AG04450 (cell line): ENCODE data around the gene KIF26B. TPM values are rescaled to one million over a fixed set of nuclear protein-coding genes. Genes with fewer than 3 reads are reported as not detected.

Experiments used
- CTCF ChIA-PET: fragments of 300-600, 350-600 bp; formaldehyde crosslinking; extraction: SDS; loops from one replicate; lab custom pipeline; 2022; ENCODE audit warnings: antibody characterized with exemption, inconsistent platforms; lab: Charles Lee
- POLR2A ChIA-PET: fragments of 350-600 bp; formaldehyde crosslinking; extraction: SDS; loops from one replicate; lab custom pipeline; 2021; ENCODE audit warnings: antibody characterized with exemption, inconsistent platforms; lab: Yijun Ruan, JAX
- DNase-seq: peaks from one replicate; pipeline ENCODE4 v3.0.0-alpha.2; 2011; ENCODE audit warnings: low read depth, low spot score
- H3K27ac ChIP-seq: one replicate; pipeline ENCODE4 v1.5.1; 2012; ENCODE audit warnings: low read depth, low read length, control low read depth
- H3K27me3 ChIP-seq: one replicate; pipeline ENCODE4 v1.6.0; 2012; ENCODE audit warnings: low read length; ENCODE audit not compliant: control insufficient read depth, insufficient read depth
- H3K4me3 ChIP-seq: 2 replicates; pipeline ENCODE4 v1.5.1; 2011; ENCODE audit warnings: mild to moderate bottlenecking, low read depth, low read length, control low read depth
- H3K9me3 ChIP-seq: 2 replicates; pipeline ENCODE4 v1.5.1; 2012; ENCODE audit warnings: low read length; ENCODE audit not compliant: control insufficient read depth, insufficient read depth
- polyA plus RNA-seq: library from polyadenylated mRNA; depleted of rRNA; stranded (reverse); fragments of >200 nt; gene quantifications from 2 replicates; pipeline ENCODE4 v1.2.3, GENCODE V29; 2011
- TF ChIP-seq, protein P1 (sequence below): IDR thresholded peaks from 2 replicates; pipeline ENCODE4 v1.5.1; 2011; ENCODE audit warnings: low read depth, low read length, control low read depth, inconsistent platforms

The KIF26B gene
- polyA plus RNA-seq, 1 experiment = 2.4 TPM

DNA sequence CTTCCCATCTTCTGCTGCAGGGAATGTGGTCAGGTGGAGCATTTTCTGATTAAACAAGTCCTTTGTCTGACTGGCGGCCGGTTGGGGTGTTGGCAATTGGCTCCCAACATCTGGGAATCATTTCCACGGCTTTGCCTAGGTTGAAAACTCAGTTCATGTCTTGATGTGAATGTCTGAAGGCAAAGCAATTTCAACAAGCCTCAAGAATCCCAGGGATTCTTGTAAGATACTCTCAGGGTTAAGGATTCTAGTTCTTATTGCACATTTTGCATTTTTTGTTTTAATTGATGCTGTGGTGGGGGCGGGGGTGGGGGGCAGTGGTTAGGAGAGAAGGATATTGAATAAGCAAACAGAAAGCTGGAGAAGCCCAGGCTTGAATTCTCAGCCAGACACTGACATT, 273.9 kb downstream of the KIF26B start:
- Histone ChIP-seq H3K27ac (no peak overlapping the region), H3K4me3 (no peak overlapping the region), H3K9me3 (no peaks in the 10 kb centered on the region), H3K27me3 (no peaks in the 10 kb centered on the region)
- POLR2A ChIA-PET = no interaction called here
- TF ChIP-seq, protein P1, sequence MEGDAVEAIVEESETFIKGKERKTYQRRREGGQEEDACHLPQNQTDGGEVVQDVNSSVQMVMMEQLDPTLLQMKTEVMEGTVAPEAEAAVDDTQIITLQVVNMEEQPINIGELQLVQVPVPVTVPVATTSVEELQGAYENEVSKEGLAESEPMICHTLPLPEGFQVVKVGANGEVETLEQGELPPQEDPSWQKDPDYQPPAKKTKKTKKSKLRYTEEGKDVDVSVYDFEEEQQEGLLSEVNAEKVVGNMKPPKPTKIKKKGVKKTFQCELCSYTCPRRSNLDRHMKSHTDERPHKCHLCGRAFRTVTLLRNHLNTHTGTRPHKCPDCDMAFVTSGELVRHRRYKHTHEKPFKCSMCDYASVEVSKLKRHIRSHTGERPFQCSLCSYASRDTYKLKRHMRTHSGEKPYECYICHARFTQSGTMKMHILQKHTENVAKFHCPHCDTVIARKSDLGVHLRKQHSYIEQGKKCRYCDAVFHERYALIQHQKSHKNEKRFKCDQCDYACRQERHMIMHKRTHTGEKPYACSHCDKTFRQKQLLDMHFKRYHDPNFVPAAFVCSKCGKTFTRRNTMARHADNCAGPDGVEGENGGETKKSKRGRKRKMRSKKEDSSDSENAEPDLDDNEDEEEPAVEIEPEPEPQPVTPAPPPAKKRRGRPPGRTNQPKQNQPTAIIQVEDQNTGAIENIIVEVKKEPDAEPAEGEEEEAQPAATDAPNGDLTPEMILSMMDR = no peak
- no peak for DNase-seq
- CTCF ChIA-PET = no interaction called here

DNA sequence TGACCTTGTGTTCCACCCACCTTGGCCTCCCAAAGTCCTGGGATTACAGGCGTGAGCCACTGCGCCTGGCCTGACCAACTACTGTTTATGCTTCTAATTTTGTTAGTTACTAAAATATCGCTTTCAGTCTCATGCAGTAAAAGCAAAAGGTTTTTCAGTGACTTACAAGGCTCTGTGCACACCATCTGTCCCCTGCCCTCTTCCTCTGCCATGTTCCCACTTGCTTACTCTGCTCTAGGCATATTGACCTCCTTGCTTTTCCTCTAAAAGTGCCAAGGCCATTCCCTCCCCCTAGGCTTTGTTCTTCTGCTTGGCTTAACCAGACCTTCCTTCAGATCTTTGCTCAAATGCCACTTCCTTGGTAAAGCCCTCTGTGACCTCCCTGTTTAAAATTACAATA, 276.9 kb downstream of the KIF26B start:
- POLR2A ChIA-PET = no interaction called here
- H3K27me3 ChIP-seq = no peaks in the 10 kb centered on the region
- H3K4me3 ChIP-seq = no peak overlapping the region
- CTCF ChIA-PET = no interaction called here
- no peak for DNase-seq
- TF ChIP-seq, protein P1 = no peak
- no peaks in the 10 kb centered on the region; the same call in 1 of the 2 replicates for H3K9me3 ChIP-seq
- no peak overlapping the region for H3K27ac ChIP-seq

DNA sequence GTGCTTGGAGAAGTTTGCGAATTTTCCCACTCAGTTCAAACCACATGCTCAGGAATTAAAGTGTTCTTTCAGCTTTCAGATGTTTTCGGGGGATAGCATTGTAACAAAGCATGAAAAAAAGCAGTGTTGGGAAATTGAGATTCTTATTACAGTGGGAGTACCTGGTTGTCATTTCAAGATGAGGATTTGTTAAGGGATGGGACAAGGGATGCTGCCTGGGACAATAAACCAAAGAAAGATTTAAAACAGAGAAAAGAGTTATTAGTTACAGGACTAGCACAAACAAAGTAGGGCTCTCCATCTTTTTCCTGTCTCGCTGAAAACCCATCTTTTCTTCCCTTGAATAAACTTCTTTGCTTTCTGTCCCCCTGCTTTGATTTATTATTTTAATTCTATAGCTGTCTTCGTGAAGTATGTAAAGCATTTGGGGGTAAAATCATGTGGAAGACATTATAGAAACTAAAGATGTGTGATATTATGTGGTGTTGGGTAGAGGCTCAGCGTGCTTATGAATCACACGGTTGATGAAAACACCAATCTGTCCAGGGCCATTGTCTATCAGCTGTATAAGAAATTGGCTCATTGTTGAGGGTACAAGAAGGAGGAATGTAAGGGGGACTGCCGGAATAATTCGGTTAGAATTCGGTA, 277.6 kb downstream of the KIF26B start:
- ChIA-PET POLR2A (no interaction called here), CTCF (no interaction called here)
- no peak for DNase-seq
- no peak overlapping the region for H3K4me3 ChIP-seq
- no peaks in the 10 kb centered on the region; the same call in 1 of the 2 replicates for H3K9me3 ChIP-seq
- no peaks in the 10 kb centered on the region for H3K27me3 ChIP-seq
- TF ChIP-seq, protein P1 = no peak
- no peak overlapping the region for H3K27ac ChIP-seq

DNA sequence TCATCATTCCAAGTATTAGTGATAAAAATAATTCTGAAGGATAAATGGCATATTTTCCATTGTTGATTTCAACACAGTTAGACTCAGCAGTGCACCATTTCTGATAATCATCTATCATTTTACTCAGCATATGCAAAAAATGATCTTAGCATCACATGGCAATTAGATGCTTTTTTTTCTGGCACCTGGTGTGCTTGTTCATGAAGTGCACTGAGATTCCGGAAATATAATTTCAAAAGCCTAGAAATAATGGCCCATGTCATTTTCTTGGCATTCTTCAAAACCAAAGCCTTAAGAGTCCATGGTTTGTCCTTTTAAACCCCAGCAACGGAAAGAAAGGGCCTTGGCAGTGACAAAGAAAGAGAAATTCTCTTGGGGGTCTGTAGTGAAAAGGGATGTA, 278.8 kb downstream of the KIF26B start:
- Histone ChIP-seq H3K27me3 (no peaks in the 10 kb centered on the region), H3K4me3 (no peak overlapping the region), H3K27ac (no peak overlapping the region), H3K9me3 (no peaks in the 10 kb centered on the region; the same call in 1 of the 2 replicates)
- DNase-seq = no peak
- TF ChIP-seq, protein P1 = no peak
- POLR2A ChIA-PET = no interaction called here
- CTCF ChIA-PET = no interaction called here

DNA sequence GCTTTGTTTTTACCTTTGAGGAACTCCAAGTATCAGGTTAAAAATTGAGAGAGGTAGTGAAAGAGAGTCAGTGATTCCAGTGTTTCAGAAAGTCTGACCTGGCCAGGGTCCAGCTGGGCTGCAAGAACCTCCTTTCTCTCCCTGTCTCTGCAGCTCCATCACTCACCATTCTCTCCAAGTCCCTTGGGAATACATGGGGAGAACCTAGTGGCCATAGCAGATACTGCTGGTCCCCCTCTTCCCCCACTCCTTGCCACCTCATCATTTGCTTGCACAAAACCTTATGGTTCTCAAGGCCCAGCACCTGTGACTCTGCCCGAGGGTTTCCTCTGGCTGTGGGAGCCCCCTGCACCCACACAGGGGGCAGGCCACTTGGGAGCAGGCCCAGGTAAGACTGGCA, 279.5 kb downstream of the KIF26B start:
- TF ChIP-seq, protein P1 = peak; percentile 17; the same call in 1 of the 2 replicates
- DNase-seq = no peak
- no peaks in the 10 kb centered on the region for H3K27me3 ChIP-seq
- CTCF ChIA-PET = no interaction called here
- H3K27ac ChIP-seq = no peak overlapping the region
- no peaks in the 10 kb centered on the region; the same call in 1 of the 2 replicates for H3K9me3 ChIP-seq
- POLR2A ChIA-PET = no interaction called here
- no peak overlapping the region for H3K4me3 ChIP-seq
